GM21619 (cell line): ENCODE results near the gene MLIP.

Experiments
- ATAC-seq: cut with Tn5 transposase; IDR thresholded peaks from one replicate; pipeline ENCODE4 v1.9.1; 2021; ENCODE audit not compliant: unreplicated experiment

MLIP gene

GRCh38 chr6:54273214-54273820 is 162.1 kb downstream of the MLIP start:
- ATAC-seq: no peak

- no peak for ATAC-seq
Observed at GRCh38 chr6:54274383-54274782, 163.1 kb downstream of the MLIP start.

GRCh38 chr6:54282186-54282585 is 170.9 kb downstream of the MLIP start:
- no peak for ATAC-seq

- ATAC-seq: no peak
Observed at GRCh38 chr6:54284161-54284860, 173.1 kb downstream of the MLIP start.

GRCh38 chr6:54285595-54285994 is 174.4 kb downstream of the MLIP start:
- ATAC-seq: no peak

- ATAC-seq: no peak
Observed at GRCh38 chr6:54286141-54286540, 174.9 kb downstream of the MLIP start.

- no peak for ATAC-seq
Observed at GRCh38 chr6:54288474-54288873, 177.2 kb downstream of the MLIP start.

- ATAC-seq: no peak
Observed at GRCh38 chr6:54289426-54289825, 178.2 kb downstream of the MLIP start.

GRCh38 chr6:54291146-54291545 is 179.9 kb downstream of the MLIP start:
- peak; percentile 69 for ATAC-seq

GRCh38 chr6:54291738-54292137 is 180.5 kb downstream of the MLIP start:
- ATAC-seq: peak; percentile 89

GRCh38 chr6:54294965-54295532 is 183.8 kb downstream of the MLIP start:
- no peak for ATAC-seq

GRCh38 chr6:54299542-54300269 is 188.5 kb downstream of the MLIP start:
- no peak for ATAC-seq

- ATAC-seq: no peak
Observed at GRCh38 chr6:54301770-54302169, 190.5 kb downstream of the MLIP start.

- peak; percentile 65 for ATAC-seq
Observed at GRCh38 chr6:54307439-54307910, 196.2 kb downstream of the MLIP start.

- peak; percentile 37 for ATAC-seq
Observed at GRCh38 chr6:54308289-54308985, 197.2 kb downstream of the MLIP start, which contains the start of gene TINAG. TINAG (plus strand) TSS chr6:54308441; CDS start chr6:54308551, 110 bp downstream.

- ATAC-seq: no peak
Observed at GRCh38 chr6:54308986-54309315, 197.7 kb downstream of the MLIP start.

GRCh38 chr6:54310377-54311152 is 199.3 kb downstream of the MLIP start:
- ATAC-seq: no peak

GRCh38 chr6:54315656-54316055 is 204.4 kb downstream of the MLIP start:
- no peak for ATAC-seq
